22Rv1 (cell line): ENCODE data around the gene SQSTM1.

Experiments
- H3K27ac ChIP-seq: fragments of 450-650 bp; 2 replicates; pipeline ENCODE4 v1.5.1; 2017
- CTCF ChIP-seq: fragments of 450-650 bp; IDR thresholded peaks from 2 replicates; pipeline ENCODE4 v1.5.1; 2017; ENCODE audit warnings: mild to moderate bottlenecking
- ZFX ChIP-seq: fragments of 450-650 bp; IDR thresholded peaks from 2 replicates; pipeline ENCODE4 v1.6.1; 2017; ENCODE audit warnings: antibody characterized with exemption, borderline replicate concordance

Gene SQSTM1

GRCh38 chr5:179839328-179840256, 18.9 kb downstream of the SQSTM1 start:
- TF ChIP-seq ZFX (no peak), CTCF (no peak)
- no peak overlapping the region for H3K27ac ChIP-seq

- H3K27ac ChIP-seq, result no peak overlapping the region
- TF ChIP-seq ZFX (no peak), CTCF (no peak)
These were observed 19.6 kb downstream of the SQSTM1 start for GRCh38 chr5:179840321-179840720.

- no peak overlapping the region for H3K27ac ChIP-seq
- TF ChIP-seq ZFX, result no peak
These were observed 20.1 kb downstream of the SQSTM1 start for GRCh38 chr5:179840766-179841165.

- TF ChIP-seq CTCF (no peak), ZFX (no peak)
- H3K27ac ChIP-seq, result no peak overlapping the region
These were observed 20.9 kb downstream of the SQSTM1 start for GRCh38 chr5:179841621-179842020.

GRCh38 chr5:179852993-179853547, 32.4 kb downstream of the SQSTM1 start:
- H3K27ac ChIP-seq, result no peak overlapping the region
- TF ChIP-seq ZFX, result no peak
- no peak for TF ChIP-seq CTCF

GRCh38 chr5:179854356-179854755, 33.7 kb downstream of the SQSTM1 start:
- no peak for TF ChIP-seq ZFX
- TF ChIP-seq CTCF, result no peak
- H3K27ac ChIP-seq, result no peak overlapping the region

GRCh38 chr5:179858241-179858585, 37.5 kb downstream of the SQSTM1 start:
- H3K27ac ChIP-seq, result peak overlapping the region; percentile 70
- TF ChIP-seq CTCF (no peak), ZFX (no peak)
